Panc1 (cell line): ENCODE results near the gene HDGFL2. TPM values are rescaled to one million over a fixed set of nuclear protein-coding genes. Genes with fewer than 3 reads are reported as not detected.

Experiments used
- ATAC-seq: fragments of 200-7000 bp; cut with Tn5 transposase; 2 replicates; pipeline ENCODE4 v1.9.1; 2020; ENCODE audit warnings: mild to moderate bottlenecking, moderate library complexity
- BruUV-seq: library from RNA; stranded (reverse); fragments of 400-500 nt; replicated peaks from 2 replicates; lab custom pipeline; 2021; lab: Mats Ljungman, UMichigan
- CTCF ChIA-PET: fragments of 300-600 bp; sonication (Branson Sonifier 250); formaldehyde crosslinking; loops from one replicate; lab custom pipeline; 2022; ENCODE audit warnings: antibody characterized with exemption; lab: Charles Lee
- POLR2A ChIA-PET: fragments of 300-600 bp; sonication (Branson Sonifier 250); formaldehyde crosslinking; loops from one replicate; lab custom pipeline; 2022; ENCODE audit warnings: antibody characterized with exemption; lab: Charles Lee
- DNase-seq: peaks from one replicate; pipeline ENCODE4 v3.0.0-alpha.2; 2010; ENCODE audit warnings: low read depth, low spot score
- H3K27ac ChIP-seq: 2 replicates; pipeline ENCODE4 v1.5.1; 2011; ENCODE audit warnings: mild to moderate bottlenecking, low read length, inconsistent platforms
- H3K27me3 ChIP-seq: fragments of 200-500 bp; sonication (Bioruptor generic); 2 replicates; pipeline ENCODE4 v1.6.0; 2014; ENCODE audit warnings: low read length, inconsistent platforms; ENCODE audit not compliant: control insufficient read depth, insufficient read depth
- H3K36me3 ChIP-seq: fragments of 200-500 bp; sonication (Bioruptor generic); 2 replicates; pipeline ENCODE4 v1.5.1; 2014; ENCODE audit warnings: inconsistent platforms, mild to moderate bottlenecking, low read length, moderate library complexity; ENCODE audit not compliant: control insufficient read depth, insufficient read depth
- H3K4me1 ChIP-seq: 2 replicates; pipeline ENCODE4 v1.5.1; 2011; ENCODE audit warnings: inconsistent platforms, mild to moderate bottlenecking, low read length, moderate library complexity; ENCODE audit not compliant: control insufficient read depth, insufficient read depth
- H3K4me3 ChIP-seq, 2 experiments: 2 replicates each; pipeline ENCODE4 v1.5.1; 2011 to 2012; ENCODE audit warnings: low read depth in 2 of 2, low read length in 2 of 2, mild to moderate bottlenecking in 2 of 2, inconsistent platforms in 1 of 2, moderate library complexity in 1 of 2
- H3K9me3 ChIP-seq: fragments of 200-500 bp; sonication (Bioruptor generic); 2 replicates; pipeline ENCODE4 v1.5.1; 2014; ENCODE audit warnings: low read depth, mild to moderate bottlenecking, inconsistent platforms, low read length, moderate library complexity; ENCODE audit not compliant: control insufficient read depth, insufficient read depth
- POLR2AphosphoS5 ChIP-seq: IDR thresholded peaks from 2 replicates; pipeline ENCODE4 v1.6.1; 2012; ENCODE audit warnings: mild to moderate bottlenecking, low read depth, low read length, moderate library complexity
- SIN3A ChIP-seq: IDR thresholded peaks from 2 replicates; pipeline ENCODE4 v1.6.1; 2012; ENCODE audit warnings: low read depth, mild to moderate bottlenecking, low read length, moderate library complexity, borderline replicate concordance; ENCODE audit not compliant: insufficient read depth
- TCF7L2 ChIP-seq: IDR thresholded peaks from 2 replicates; pipeline ENCODE4 v1.6.1; 2011; ENCODE audit warnings: mild to moderate bottlenecking, low read depth, low read length, inconsistent platforms
- in situ Hi-C: cut with HindIII; loops from 2 replicates; pipeline ENCODE4 v1.10.0; 2016; ENCODE audit warnings: low sequenced_read_pairs, low pct_unique_long_range_greater_than_20kb
- intact Hi-C: fragments of 100-400 bp; cut with micrococcal nuclease; formaldehyde crosslinking; loops from one replicate; pipeline ENCODE4 v1.10.0; 2022; ENCODE audit not compliant: unreplicated experiment
- total RNA-seq: library from RNA; stranded (reverse); gene quantifications from one replicate; pipeline ENCODE4 v1.2.1, GENCODE V29; 2021; ENCODE audit not compliant: unreplicated experiment
- TF ChIP-seq, protein P1 (sequence below): fragments of 450-650 bp; IDR thresholded peaks from 2 replicates; pipeline ENCODE4 v1.5.1; 2017; ENCODE audit warnings: mild to moderate bottlenecking
- TF ChIP-seq, protein P2 (sequence below), 2 experiments: IDR thresholded peaks; 2 replicates each; pipeline ENCODE4 v1.6.1; 2011 to 2012; ENCODE audit warnings: low read depth in 2 of 2, control low read depth in 1 of 2, low read length in 1 of 2, mild to moderate bottlenecking in 1 of 2, moderate library complexity in 1 of 2; ENCODE audit not compliant: insufficient read depth in 1 of 2

HDGFL2 gene
- total RNA-seq, 1 experiment from 2014 or later: 56.9 TPM

DNA sequence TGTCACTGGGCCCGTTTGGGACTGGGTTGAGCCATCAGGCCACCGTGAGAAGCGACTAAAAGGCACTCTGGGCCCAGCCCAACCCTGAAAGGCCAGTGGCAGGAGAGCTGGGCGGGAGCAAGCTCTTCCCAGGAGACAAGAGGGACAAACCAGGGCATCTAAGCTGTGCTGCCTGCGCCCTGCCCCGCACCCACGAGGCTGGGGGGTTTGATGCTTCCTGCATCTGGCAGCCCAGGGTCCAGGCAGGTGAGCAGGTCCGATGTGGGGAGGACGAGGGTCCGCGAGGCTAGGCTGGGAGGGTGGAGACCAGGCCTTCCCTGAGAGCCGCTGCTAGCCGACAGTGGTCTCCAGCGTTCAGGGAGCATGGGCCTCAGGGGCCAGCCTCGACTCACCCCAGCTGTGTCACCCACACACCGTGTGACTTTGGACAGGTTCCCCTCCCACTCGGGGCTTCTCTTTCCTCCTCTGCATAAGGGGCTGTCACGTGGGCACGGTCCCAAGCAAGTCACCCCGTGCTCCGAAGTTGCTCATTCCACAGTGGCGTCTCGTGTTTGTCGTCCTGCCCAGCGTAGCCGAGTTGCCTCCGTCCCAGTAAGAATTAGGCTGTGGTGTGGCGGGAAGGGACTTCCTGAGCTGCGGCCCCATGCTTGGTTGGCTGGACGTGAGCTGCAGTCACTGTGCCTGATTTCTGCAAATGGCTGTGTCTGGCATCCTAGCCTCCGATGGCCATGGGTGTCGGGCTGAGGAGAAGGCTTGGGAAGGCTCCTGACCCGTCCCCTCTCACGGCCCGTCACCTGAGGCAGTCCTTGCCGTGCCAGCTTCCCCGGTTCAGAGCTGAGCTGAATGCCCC is 30.4 kb downstream of the HDGFL2 start:
- no peaks in the 10 kb centered on the region for H3K9me3 ChIP-seq
- intact Hi-C loops: no loop called here
- DNase-seq (no peak), ATAC-seq (no peak)
- no peaks in the 10 kb centered on the region for H3K4me1 ChIP-seq
- ChIA-PET CTCF (no interaction called here), POLR2A (interaction anchor here (0.6 kb wide), 1 partner anchor 193 kb away, joined by 3 read pairs; no protein-coding TSS in a partner anchor)
- in situ Hi-C loops: no loop called here
- H3K27me3 ChIP-seq: no peaks in the 10 kb centered on the region
- BruUV-seq: no TSS peak
- TF ChIP-seq POLR2AphosphoS5: no peak
- TF ChIP-seq SIN3A: no peak
- TF ChIP-seq, protein P1, sequence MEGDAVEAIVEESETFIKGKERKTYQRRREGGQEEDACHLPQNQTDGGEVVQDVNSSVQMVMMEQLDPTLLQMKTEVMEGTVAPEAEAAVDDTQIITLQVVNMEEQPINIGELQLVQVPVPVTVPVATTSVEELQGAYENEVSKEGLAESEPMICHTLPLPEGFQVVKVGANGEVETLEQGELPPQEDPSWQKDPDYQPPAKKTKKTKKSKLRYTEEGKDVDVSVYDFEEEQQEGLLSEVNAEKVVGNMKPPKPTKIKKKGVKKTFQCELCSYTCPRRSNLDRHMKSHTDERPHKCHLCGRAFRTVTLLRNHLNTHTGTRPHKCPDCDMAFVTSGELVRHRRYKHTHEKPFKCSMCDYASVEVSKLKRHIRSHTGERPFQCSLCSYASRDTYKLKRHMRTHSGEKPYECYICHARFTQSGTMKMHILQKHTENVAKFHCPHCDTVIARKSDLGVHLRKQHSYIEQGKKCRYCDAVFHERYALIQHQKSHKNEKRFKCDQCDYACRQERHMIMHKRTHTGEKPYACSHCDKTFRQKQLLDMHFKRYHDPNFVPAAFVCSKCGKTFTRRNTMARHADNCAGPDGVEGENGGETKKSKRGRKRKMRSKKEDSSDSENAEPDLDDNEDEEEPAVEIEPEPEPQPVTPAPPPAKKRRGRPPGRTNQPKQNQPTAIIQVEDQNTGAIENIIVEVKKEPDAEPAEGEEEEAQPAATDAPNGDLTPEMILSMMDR: no peak
- TF ChIP-seq, protein P2, sequence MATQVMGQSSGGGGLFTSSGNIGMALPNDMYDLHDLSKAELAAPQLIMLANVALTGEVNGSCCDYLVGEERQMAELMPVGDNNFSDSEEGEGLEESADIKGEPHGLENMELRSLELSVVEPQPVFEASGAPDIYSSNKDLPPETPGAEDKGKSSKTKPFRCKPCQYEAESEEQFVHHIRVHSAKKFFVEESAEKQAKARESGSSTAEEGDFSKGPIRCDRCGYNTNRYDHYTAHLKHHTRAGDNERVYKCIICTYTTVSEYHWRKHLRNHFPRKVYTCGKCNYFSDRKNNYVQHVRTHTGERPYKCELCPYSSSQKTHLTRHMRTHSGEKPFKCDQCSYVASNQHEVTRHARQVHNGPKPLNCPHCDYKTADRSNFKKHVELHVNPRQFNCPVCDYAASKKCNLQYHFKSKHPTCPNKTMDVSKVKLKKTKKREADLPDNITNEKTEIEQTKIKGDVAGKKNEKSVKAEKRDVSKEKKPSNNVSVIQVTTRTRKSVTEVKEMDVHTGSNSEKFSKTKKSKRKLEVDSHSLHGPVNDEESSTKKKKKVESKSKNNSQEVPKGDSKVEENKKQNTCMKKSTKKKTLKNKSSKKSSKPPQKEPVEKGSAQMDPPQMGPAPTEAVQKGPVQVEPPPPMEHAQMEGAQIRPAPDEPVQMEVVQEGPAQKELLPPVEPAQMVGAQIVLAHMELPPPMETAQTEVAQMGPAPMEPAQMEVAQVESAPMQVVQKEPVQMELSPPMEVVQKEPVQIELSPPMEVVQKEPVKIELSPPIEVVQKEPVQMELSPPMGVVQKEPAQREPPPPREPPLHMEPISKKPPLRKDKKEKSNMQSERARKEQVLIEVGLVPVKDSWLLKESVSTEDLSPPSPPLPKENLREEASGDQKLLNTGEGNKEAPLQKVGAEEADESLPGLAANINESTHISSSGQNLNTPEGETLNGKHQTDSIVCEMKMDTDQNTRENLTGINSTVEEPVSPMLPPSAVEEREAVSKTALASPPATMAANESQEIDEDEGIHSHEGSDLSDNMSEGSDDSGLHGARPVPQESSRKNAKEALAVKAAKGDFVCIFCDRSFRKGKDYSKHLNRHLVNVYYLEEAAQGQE (IDR thresholded peaks at IDR 0.05; ENCODE audit: insufficient read depth in 1 of 2, low read depth in 2 of 2, low read length in 1 of 2): no peak
- no peak for TF ChIP-seq TCF7L2
- no peak overlapping the region for H3K4me3 ChIP-seq
- H3K27ac ChIP-seq: no peak overlapping the region
- H3K36me3 ChIP-seq: no peaks in the 10 kb centered on the region

DNA sequence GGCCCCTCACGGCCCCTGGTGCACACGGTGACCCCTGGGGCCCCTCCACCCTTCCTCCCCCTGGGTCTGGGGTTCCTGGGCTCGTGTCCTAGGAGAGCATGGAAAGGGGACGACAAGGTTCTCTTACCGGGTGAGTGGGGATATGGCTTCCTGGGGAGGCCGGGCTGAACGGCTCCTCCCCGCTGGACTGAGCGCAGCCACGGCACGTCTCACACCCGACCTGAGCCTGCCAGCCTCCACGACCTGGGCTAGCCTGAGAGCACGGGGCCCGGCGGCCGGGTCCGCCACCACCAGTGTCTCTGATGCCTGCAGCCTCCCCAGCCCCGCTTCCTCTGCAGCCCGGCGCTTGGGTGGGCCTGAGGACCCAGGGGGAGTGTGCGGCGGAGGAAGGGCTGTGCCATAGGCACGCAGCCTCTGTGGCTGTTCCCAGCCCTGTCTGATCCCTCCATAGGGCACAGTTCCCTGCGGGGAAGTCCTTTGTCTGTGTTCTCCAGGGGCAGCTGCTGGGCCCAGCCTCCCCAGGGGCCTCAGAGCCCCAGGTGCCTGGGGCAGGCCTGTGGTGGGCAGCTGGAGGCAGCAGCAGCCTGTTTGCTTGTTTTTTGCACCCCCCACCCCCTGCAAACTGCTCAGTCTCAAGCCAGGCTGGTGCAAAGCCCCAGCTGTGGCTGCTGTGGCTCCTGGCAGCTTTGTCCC is 31.2 kb downstream of the HDGFL2 start:
- intact Hi-C loops: no loop called here
- no TSS peak for BruUV-seq
- in situ Hi-C loops: no loop called here
- ChIA-PET POLR2A (no interaction called here), CTCF (no interaction called here)
- Histone ChIP-seq H3K4me3 (no peak overlapping the region), H3K9me3 (no peaks in the 10 kb centered on the region), H3K27me3 (no peaks in the 10 kb centered on the region), H3K36me3 (no peaks in the 10 kb centered on the region), H3K27ac (no peak overlapping the region), H3K4me1 (no peaks in the 10 kb centered on the region)
- no peak for DNase-seq
- TF ChIP-seq POLR2AphosphoS5 (no peak), SIN3A (no peak), TCF7L2 (no peak)
- TF ChIP-seq, protein P2 (IDR thresholded peaks at IDR 0.05; ENCODE audit: insufficient read depth in 1 of 2, low read depth in 2 of 2, low read length in 1 of 2): no peak
- TF ChIP-seq, protein P1: no peak
- ATAC-seq: no peak
